Tongue (tissue), 2 donors: ENCODE results near the gene DOCK4. TPM values are rescaled to one million over a fixed set of nuclear protein-coding genes. Genes with fewer than 3 reads are reported as not detected.
A peak's percentile ranks its signal among the peaks of the same experiment; 100 is the strongest.

Experiments used
- DNase-seq: peaks from one replicate; pipeline ENCODE4 v3.0.0-alpha.2; 2015
- total RNA-seq: library from RNA; depleted of rRNA; stranded (reverse); fragments of >200 nt; gene quantifications from one replicate; pipeline ENCODE4 v1.2.3, GENCODE V29; 2014

DOCK4 gene
- total RNA-seq, 1 donor from 2014 or later: 34.9 TPM

GRCh38 chr7:112105584-112106530 is 100.3 kb downstream of the DOCK4 start:
- DNase-seq: no peak

- no peak for DNase-seq
These were observed 102.1 kb downstream of the DOCK4 start for GRCh38 chr7:112104120-112104519.

GRCh38 chr7:112103246-112103645 is 103.0 kb downstream of the DOCK4 start:
- no peak for DNase-seq

GRCh38 chr7:112101201-112101846 is 104.9 kb downstream of the DOCK4 start:
- no peak for DNase-seq

GRCh38 chr7:112097524-112097923 is 108.7 kb downstream of the DOCK4 start:
- no peak for DNase-seq

- DNase-seq: no peak
These were observed 112.8 kb downstream of the DOCK4 start for GRCh38 chr7:112093409-112093808.

- no peak for DNase-seq
These were observed 113.3 kb downstream of the DOCK4 start for GRCh38 chr7:112092709-112093395.

- DNase-seq: no peak
These were observed 113.9 kb downstream of the DOCK4 start for GRCh38 chr7:112092306-112092705.

GRCh38 chr7:112091768-112092167 is 114.4 kb downstream of the DOCK4 start:
- no peak for DNase-seq

- no peak for DNase-seq
These were observed 116.6 kb downstream of the DOCK4 start for GRCh38 chr7:112089551-112089950.

GRCh38 chr7:112088484-112089016 is 117.6 kb downstream of the DOCK4 start:
- no peak for DNase-seq

- DNase-seq: no peak
These were observed 119.5 kb downstream of the DOCK4 start for GRCh38 chr7:112086496-112087254.

GRCh38 chr7:112084520-112084971 is 121.7 kb downstream of the DOCK4 start:
- DNase-seq: peak; percentile 22

- no peak for DNase-seq
These were observed 122.3 kb downstream of the DOCK4 start for GRCh38 chr7:112083776-112084355.

- no peak for DNase-seq
These were observed 123.9 kb downstream of the DOCK4 start for GRCh38 chr7:112082306-112082705.

- no peak for DNase-seq
These were observed 124.4 kb downstream of the DOCK4 start for GRCh38 chr7:112081778-112082177.

GRCh38 chr7:112080978-112081377 is 125.2 kb downstream of the DOCK4 start:
- DNase-seq: peak; percentile 3

GRCh38 chr7:112080441-112080840 is 125.8 kb downstream of the DOCK4 start:
- peak; percentile 26 for DNase-seq

GRCh38 chr7:112079673-112080072 is 126.5 kb downstream of the DOCK4 start:
- DNase-seq: no peak

GRCh38 chr7:112079122-112079521 is 127.1 kb downstream of the DOCK4 start:
- DNase-seq: no peak

GRCh38 chr7:112076324-112076723 is 129.9 kb downstream of the DOCK4 start:
- no peak for DNase-seq
